Natural killer cell (primary cell): ENCODE measurements around the gene PLEKHD1. TPM values are rescaled to one million over a fixed set of nuclear protein-coding genes. Genes with fewer than 3 reads are reported as not detected.

Source experiments
- ATAC-seq, 3 donors: fragments of 150-1000 bp in 2 of 3; fragments of 200-7000 bp in 1 of 3; cut with Tn5 transposase; 1 replicate in 1 of 3; 2 replicates in 2 of 3; pipeline ENCODE4 v1.10.0; 2021; ENCODE audit warnings: mild to moderate bottlenecking in 2 of 3, moderate library complexity in 2 of 3
- DNase-seq, 2 donors: peaks; one replicate each; pipeline versions ENCODE4 v3.0.0 to v3.0.0-alpha.2; 2013 to 2021; ENCODE audit warnings: mixed read lengths in 1 of 2
- H3K27ac ChIP-seq: one replicate; pipeline ENCODE4 v1.5.1; 2013; ENCODE audit warnings: mild to moderate bottlenecking, low read length
- H3K27me3 ChIP-seq: one replicate; pipeline ENCODE4 v1.6.1; 2013; ENCODE audit warnings: low read length; ENCODE audit not compliant: control insufficient read depth, insufficient read depth
- H3K36me3 ChIP-seq: one replicate; pipeline ENCODE4 v1.6.1; 2013; ENCODE audit warnings: low read length; ENCODE audit not compliant: control insufficient read depth, insufficient read depth
- H3K4me1 ChIP-seq: one replicate; pipeline ENCODE4 v1.6.1; 2013; ENCODE audit warnings: low read length; ENCODE audit not compliant: control insufficient read depth, insufficient read depth
- H3K4me3 ChIP-seq: one replicate; pipeline ENCODE4 v1.5.1; 2013; ENCODE audit warnings: low read length
- H3K9me3 ChIP-seq: one replicate; pipeline ENCODE4 v1.6.1; 2013; ENCODE audit warnings: low read length; ENCODE audit not compliant: control insufficient read depth, insufficient read depth
- H3K27ac Mint-ChIP-seq, 2 donors: one replicate each; pipeline ENCODE4 v1.8.0; 2022; ENCODE audit warnings: mild to moderate bottlenecking in 2 of 2, mixed read lengths in 2 of 2, moderate library complexity in 1 of 2
- H3K27me3 Mint-ChIP-seq, 2 donors: one replicate each; pipeline ENCODE4 v1.8.0; 2022; ENCODE audit warnings: low read depth in 2 of 2, mixed read lengths in 2 of 2
- H3K36me3 Mint-ChIP-seq: one replicate; pipeline ENCODE4 v1.8.0; 2022; ENCODE audit warnings: mixed read lengths
- H3K4me1 Mint-ChIP-seq, 2 donors: one replicate each; pipeline ENCODE4 v1.8.0; 2022; ENCODE audit warnings: mixed read lengths in 2 of 2
- H3K4me3 Mint-ChIP-seq: one replicate; pipeline ENCODE4 v1.8.0; 2022; ENCODE audit warnings: mild to moderate bottlenecking, moderate library complexity, mixed read lengths
- H3K9me3 Mint-ChIP-seq, 2 donors: one replicate each; pipeline ENCODE4 v1.8.0; 2022; ENCODE audit warnings: mixed read lengths in 2 of 2
- WGBS: methylation state at CpG from one replicate; pipeline ENCODE4 v1.1.7; 2013; ENCODE audit warnings: missing lambda C conversion rate; ENCODE audit not compliant: insufficient coverage; 5-methylcytosine and 5-hydroxymethylcytosine counted together
- intact Hi-C: fragments of 100-400 bp; cut with micrococcal nuclease; formaldehyde crosslinking; loops from one replicate; pipeline ENCODE4 v1.14.2; 2022
- total RNA-seq, 4 donors: library from RNA; stranded (reverse); fragments of 120-200 nt in 1 of 4; gene quantifications; one replicate each; pipeline versions ENCODE4 v1.2.3 to v1.2.4, GENCODE V29; 2013 to 2022
- TF ChIP-seq, protein P1 (sequence below): fragments of 200-600 bp; IDR thresholded peaks from one replicate; pipeline ENCODE4 v1.8.0; 2022; ENCODE audit warnings: antibody characterized with exemption

PLEKHD1 gene
- total RNA-seq, 3 donors from 2014 or later (not counting 1 experiment from before 2014, with no cell fraction given): 0.78 to 1.0 (median 0.93) TPM

GRCh38 chr14:69532561-69533340 is 48.2 kb downstream of the PLEKHD1 start:
- Mint-ChIP-seq H3K4me1 (no peaks in the 10 kb centered on the region), H3K4me3 (no peak overlapping the region), H3K36me3 (no peaks in the 10 kb centered on the region), H3K27me3 (peaks cover 13 to 38% of the 10 kb centered on the region in 2 donors), H3K9me3 (no peaks in the 10 kb centered on the region), H3K27ac (no peak overlapping the region)
- no peaks in the 10 kb centered on the region for H3K4me1 ChIP-seq
- intact Hi-C loops: no loop called here
- no peaks in the 10 kb centered on the region for H3K36me3 ChIP-seq
- H3K27ac ChIP-seq: no peak overlapping the region
- H3K27me3 ChIP-seq: no peaks in the 10 kb centered on the region
- no peak overlapping the region for H3K4me3 ChIP-seq
- no CpG with 5 or more reads among the region's 3 CpGs for WGBS
- no peaks in the 10 kb centered on the region for H3K9me3 ChIP-seq
- no peak for DNase-seq
- TF ChIP-seq, protein P1, sequence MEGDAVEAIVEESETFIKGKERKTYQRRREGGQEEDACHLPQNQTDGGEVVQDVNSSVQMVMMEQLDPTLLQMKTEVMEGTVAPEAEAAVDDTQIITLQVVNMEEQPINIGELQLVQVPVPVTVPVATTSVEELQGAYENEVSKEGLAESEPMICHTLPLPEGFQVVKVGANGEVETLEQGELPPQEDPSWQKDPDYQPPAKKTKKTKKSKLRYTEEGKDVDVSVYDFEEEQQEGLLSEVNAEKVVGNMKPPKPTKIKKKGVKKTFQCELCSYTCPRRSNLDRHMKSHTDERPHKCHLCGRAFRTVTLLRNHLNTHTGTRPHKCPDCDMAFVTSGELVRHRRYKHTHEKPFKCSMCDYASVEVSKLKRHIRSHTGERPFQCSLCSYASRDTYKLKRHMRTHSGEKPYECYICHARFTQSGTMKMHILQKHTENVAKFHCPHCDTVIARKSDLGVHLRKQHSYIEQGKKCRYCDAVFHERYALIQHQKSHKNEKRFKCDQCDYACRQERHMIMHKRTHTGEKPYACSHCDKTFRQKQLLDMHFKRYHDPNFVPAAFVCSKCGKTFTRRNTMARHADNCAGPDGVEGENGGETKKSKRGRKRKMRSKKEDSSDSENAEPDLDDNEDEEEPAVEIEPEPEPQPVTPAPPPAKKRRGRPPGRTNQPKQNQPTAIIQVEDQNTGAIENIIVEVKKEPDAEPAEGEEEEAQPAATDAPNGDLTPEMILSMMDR: no peak
- ATAC-seq: no peak

- Mint-ChIP-seq H3K36me3 (no peaks in the 10 kb centered on the region), H3K27me3 (peaks cover 20 to 45% of the 10 kb centered on the region in 2 donors), H3K4me3 (no peak overlapping the region), H3K4me1 (no peaks in the 10 kb centered on the region), H3K9me3 (no peaks in the 10 kb centered on the region), H3K27ac (no peak overlapping the region)
- Histone ChIP-seq H3K9me3 (no peaks in the 10 kb centered on the region), H3K4me3 (no peak overlapping the region), H3K27ac (no peak overlapping the region), H3K27me3 (no peaks in the 10 kb centered on the region), H3K4me1 (no peaks in the 10 kb centered on the region), H3K36me3 (no peaks in the 10 kb centered on the region)
- intact Hi-C loops: no loop called here
- ATAC-seq (no peak), DNase-seq (no peak)
- WGBS: 18% methylated on average over 4 of the region's 4 CpGs
- TF ChIP-seq, protein P1: no peak
These were observed 50.8 kb downstream of the PLEKHD1 start for GRCh38 chr14:69535230-69535848.

DNA sequence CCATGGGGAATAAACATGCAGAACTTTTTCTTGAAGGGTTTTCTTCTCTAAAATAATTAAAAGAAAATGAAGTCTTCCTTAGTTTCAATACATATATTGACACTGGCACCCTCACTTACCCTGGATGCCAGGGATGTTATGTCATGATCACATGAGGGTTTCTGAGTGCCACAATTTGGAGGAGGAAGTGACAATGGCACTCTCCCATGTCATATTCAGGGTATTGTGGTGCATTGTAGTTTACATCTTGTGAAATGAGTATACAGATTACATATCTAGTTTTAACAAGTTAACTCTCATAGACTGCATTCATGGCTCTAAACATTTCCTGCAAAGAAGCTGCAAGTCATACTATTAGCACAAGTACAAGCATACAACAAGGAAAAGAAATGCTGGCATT is 52.4 kb downstream of the PLEKHD1 start:
- Mint-ChIP-seq H3K27ac (no peak overlapping the region), H3K4me3 (no peak overlapping the region), H3K27me3 (peaks cover 23 to 41% of the 10 kb centered on the region in 2 donors), H3K36me3 (no peaks in the 10 kb centered on the region), H3K9me3 (no peaks in the 10 kb centered on the region), H3K4me1 (no peaks in the 10 kb centered on the region)
- Histone ChIP-seq H3K4me3 (no peak overlapping the region), H3K9me3 (no peaks in the 10 kb centered on the region), H3K4me1 (no peaks in the 10 kb centered on the region), H3K36me3 (no peaks in the 10 kb centered on the region), H3K27me3 (no peaks in the 10 kb centered on the region), H3K27ac (no peak overlapping the region)
- no peak for DNase-seq
- TF ChIP-seq, protein P1: no peak
- intact Hi-C loops: no loop called here
- no peak for ATAC-seq
